HG02571 (cell line): Measurements from ENCODE around the gene PADI2.

Experiments
- ATAC-seq: cut with Tn5 transposase; IDR thresholded peaks from one replicate; pipeline ENCODE4 v1.9.1; 2021; ENCODE audit warnings: mild to moderate bottlenecking, moderate library complexity; ENCODE audit not compliant: unreplicated experiment

PADI2 gene

GRCh38 chr1:17119076-17119772 is at the start of gene PADI2:
Gene PADI2 (minus strand): TSS chr1:17119451. CDS start chr1:17119371, 80 bp downstream.
- ATAC-seq = no peak

GRCh38 chr1:17168091-17168876 is 49.0 kb upstream of the PADI2 start:
- ATAC-seq = no peak

GRCh38 chr1:17167786-17168090 is 48.5 kb upstream of the PADI2 start:
- ATAC-seq = no peak

- ATAC-seq = no peak
Measured at GRCh38 chr1:17167041-17167785, 48.0 kb upstream of the PADI2 start.

GRCh38 chr1:17165823-17166222 is 46.6 kb upstream of the PADI2 start:
- no peak for ATAC-seq

- no peak for ATAC-seq
Measured at GRCh38 chr1:17163789-17164666, 44.8 kb upstream of the PADI2 start.

- ATAC-seq = no peak
Measured at GRCh38 chr1:17163371-17163770, 44.1 kb upstream of the PADI2 start.

GRCh38 chr1:17162941-17163340 is 43.7 kb upstream of the PADI2 start:
- ATAC-seq = no peak

GRCh38 chr1:17161926-17162800 is 42.9 kb upstream of the PADI2 start:
- no peak for ATAC-seq

GRCh38 chr1:17161137-17161740 is 42.0 kb upstream of the PADI2 start:
- no peak for ATAC-seq

GRCh38 chr1:17158961-17159360 is 39.7 kb upstream of the PADI2 start:
- ATAC-seq = no peak

GRCh38 chr1:17156108-17156507 is 36.9 kb upstream of the PADI2 start:
- no peak for ATAC-seq

- no peak for ATAC-seq
Measured at GRCh38 chr1:17155257-17155920, 36.1 kb upstream of the PADI2 start.

- ATAC-seq = no peak
Measured at GRCh38 chr1:17149771-17150170, 30.5 kb upstream of the PADI2 start.

GRCh38 chr1:17148950-17149608 is 29.8 kb upstream of the PADI2 start:
- ATAC-seq = no peak

- no peak for ATAC-seq
Measured at GRCh38 chr1:17145648-17146047, 26.4 kb upstream of the PADI2 start.

GRCh38 chr1:17143760-17144159 is 24.5 kb upstream of the PADI2 start:
- ATAC-seq = no peak

GRCh38 chr1:17141441-17142197 is 22.4 kb upstream of the PADI2 start:
- no peak for ATAC-seq
